B cell (primary cell): ENCODE results near the gene KANK3. TPM values are rescaled to one million over a fixed set of nuclear protein-coding genes. Genes with fewer than 3 reads are reported as not detected.

Experiments
- ATAC-seq: fragments of 200-7000 bp; cut with Tn5 transposase; one replicate; pipeline ENCODE4 v1.10.0; 2021; ENCODE audit warnings: low read depth, mild to moderate bottlenecking, moderate number of reproducible peaks, moderate library complexity
- CTCF ChIA-PET: fragments of 350-600 bp; sonication (Branson Sonifier 250); formaldehyde crosslinking; loops from one replicate; lab custom pipeline; 2021; ENCODE audit warnings: antibody characterized with exemption, inconsistent platforms; lab: Charles Lee
- POLR2A ChIA-PET: fragments of 350-600 bp; sonication (Branson Sonifier 250); formaldehyde crosslinking; loops from one replicate; lab custom pipeline; 2021; ENCODE audit warnings: antibody characterized with exemption; lab: Charles Lee
- DNase-seq: peaks from one replicate; pipeline ENCODE4 v3.0.0; 2013
- H2AFZ ChIP-seq: 2 replicates; pipeline ENCODE4 v1.6.1; 2012; ENCODE audit warnings: mild to moderate bottlenecking, low read depth, low read length; ENCODE audit not compliant: insufficient read depth, poor library complexity, severe bottlenecking
- H3K27ac ChIP-seq, 2 donors: 1 replicate in 1 of 2; 2 replicates in 1 of 2; pipeline ENCODE4 v1.5.1; 2012 to 2013; ENCODE audit warnings: low read length in 2 of 2, mild to moderate bottlenecking in 2 of 2, moderate library complexity in 1 of 2
- H3K27me3 ChIP-seq, 4 experiments: fragments of 200-600 bp in 1 of 4; sonication (generic) in 1 of 4; replicated peaks in 1 of 4; 1 replicate in 2 of 4; 2 replicates in 2 of 4; pipeline versions ENCODE4 v1.6.1 to v1.7.0; 2013 to 2016; ENCODE audit warnings: low read length in 3 of 4, mild to moderate bottlenecking in 2 of 4, mixed read lengths in 1 of 4, moderate library complexity in 1 of 4; ENCODE audit not compliant: insufficient read depth in 4 of 4, control insufficient read depth in 3 of 4; ENCODE audit errors: control extremely low read depth in 1 of 4
- H3K36me3 ChIP-seq, 2 experiments: replicated peaks in 1 of 2; 1 replicate in 1 of 2; 2 replicates in 1 of 2; pipeline versions ENCODE4 v1.6.1 to v1.7.1; 2013; ENCODE audit warnings: low read length in 1 of 2; ENCODE audit not compliant: insufficient read depth in 2 of 2, control insufficient read depth in 1 of 2; ENCODE audit errors: control extremely low read depth in 1 of 2, extremely low read depth in 1 of 2
- H3K4me1 ChIP-seq, 2 donors: fragments of 200-600 bp in 1 of 2; sonication (generic) in 1 of 2; 1 replicate in 1 of 2; 2 replicates in 1 of 2; pipeline versions ENCODE4 v1.5.1 to v1.6.1; 2013 to 2017; ENCODE audit warnings: low read length in 2 of 2; ENCODE audit not compliant: control insufficient read depth in 2 of 2, insufficient read depth in 2 of 2
- H3K4me2 ChIP-seq: replicated peaks from 2 replicates; pipeline ENCODE3; 2012; ENCODE audit warnings: mild to moderate bottlenecking, low read depth, low read length; ENCODE audit not compliant: poor library complexity, severe bottlenecking
- H3K4me3 ChIP-seq, 5 experiments: fragments of 200-600 bp in 1 of 5; sonication (generic) in 1 of 5; 1 replicate in 3 of 5; 2 replicates in 2 of 5; pipeline versions ENCODE4 v1.5.1 to v1.7.0; 2011 to 2016; ENCODE audit warnings: low read length in 4 of 5, mild to moderate bottlenecking in 4 of 5, low read depth in 2 of 5, control low read depth in 1 of 5, moderate library complexity in 1 of 5; ENCODE audit not compliant: insufficient read depth in 1 of 5; ENCODE audit errors: control extremely low read depth in 1 of 5, extremely low read depth in 1 of 5
- H3K79me2 ChIP-seq: fragments of 200-600 bp; sonication (generic); one replicate; pipeline ENCODE4 v1.6.0; 2016; ENCODE audit warnings: low read length; ENCODE audit not compliant: control insufficient read depth, insufficient read depth
- H3K9ac ChIP-seq: fragments of 200-600 bp; sonication (generic); 2 replicates; pipeline ENCODE4 v1.6.1; 2017; ENCODE audit warnings: mild to moderate bottlenecking, low read length, moderate library complexity
- H3K9me3 ChIP-seq, 3 donors: one replicate each; pipeline versions ENCODE4 v1.6.1 to v1.7.1; 2013; ENCODE audit warnings: low read length in 2 of 3; ENCODE audit not compliant: control insufficient read depth in 2 of 3, insufficient read depth in 1 of 3; ENCODE audit errors: control extremely low read depth in 1 of 3
- H4K20me1 ChIP-seq: 2 replicates; pipeline ENCODE4 v1.6.0; 2012; ENCODE audit warnings: mild to moderate bottlenecking, low read length; ENCODE audit not compliant: insufficient read depth, control insufficient read depth, poor library complexity, severe bottlenecking
- H3K27ac Mint-ChIP-seq: one replicate; pipeline ENCODE4 v1.8.0; 2021; ENCODE audit warnings: mixed read lengths
- H3K27me3 Mint-ChIP-seq: one replicate; pipeline ENCODE4 v1.8.0; 2021; ENCODE audit warnings: mixed read lengths
- H3K4me1 Mint-ChIP-seq: one replicate; pipeline ENCODE4 v1.8.0; 2021; ENCODE audit warnings: mixed read lengths
- H3K4me3 Mint-ChIP-seq: one replicate; pipeline ENCODE4 v1.8.0; 2021; ENCODE audit warnings: mixed read lengths
- H3K9me3 Mint-ChIP-seq: one replicate; pipeline ENCODE4 v1.8.0; 2022; ENCODE audit warnings: mixed read lengths; ENCODE audit not compliant: insufficient read depth
- CTCF ChIP-seq: fragments of 200-600 bp; IDR thresholded peaks from one replicate; pipeline ENCODE4 v1.8.0; 2022; ENCODE audit warnings: antibody characterized with exemption, mild to moderate bottlenecking
- EZH2 ChIP-seq: IDR thresholded peaks from 2 replicates; pipeline ENCODE4 v1.6.1; 2012; ENCODE audit warnings: borderline replicate concordance, low read depth, mild to moderate bottlenecking, moderate library complexity, low read length; ENCODE audit not compliant: insufficient read depth, poor library complexity, severe bottlenecking
- WGBS: methylation state at CpG from one replicate; pipeline ENCODE4 v1.1.5; 2013; ENCODE audit warnings: missing lambda C conversion rate; ENCODE audit not compliant: insufficient coverage; 5-methylcytosine and 5-hydroxymethylcytosine counted together
- intact Hi-C: fragments of 100-400 bp; cut with micrococcal nuclease; formaldehyde crosslinking; loops from one replicate; pipeline ENCODE4 v1.10.0; 2022
- polyA plus RNA-seq: library from polyadenylated mRNA; depleted of rRNA; stranded (reverse); fragments of >200 nt; gene quantifications from 2 replicates; pipeline ENCODE4 v1.2.3, GENCODE V29; 2012
- total RNA-seq, 2 donors: library from RNA; stranded (reverse); fragments of 120-200 nt in 1 of 2; gene quantifications; 1 replicate in 1 of 2; 2 replicates in 1 of 2; pipeline versions ENCODE4 v1.2.3 to v1.2.4, GENCODE V29; 2013 to 2022

Gene KANK3
- total and polyA plus RNA-seq, 2 donors (not counting 1 experiment from before 2014, with no cell fraction given) = 0.27 to 0.34 TPM

DNA sequence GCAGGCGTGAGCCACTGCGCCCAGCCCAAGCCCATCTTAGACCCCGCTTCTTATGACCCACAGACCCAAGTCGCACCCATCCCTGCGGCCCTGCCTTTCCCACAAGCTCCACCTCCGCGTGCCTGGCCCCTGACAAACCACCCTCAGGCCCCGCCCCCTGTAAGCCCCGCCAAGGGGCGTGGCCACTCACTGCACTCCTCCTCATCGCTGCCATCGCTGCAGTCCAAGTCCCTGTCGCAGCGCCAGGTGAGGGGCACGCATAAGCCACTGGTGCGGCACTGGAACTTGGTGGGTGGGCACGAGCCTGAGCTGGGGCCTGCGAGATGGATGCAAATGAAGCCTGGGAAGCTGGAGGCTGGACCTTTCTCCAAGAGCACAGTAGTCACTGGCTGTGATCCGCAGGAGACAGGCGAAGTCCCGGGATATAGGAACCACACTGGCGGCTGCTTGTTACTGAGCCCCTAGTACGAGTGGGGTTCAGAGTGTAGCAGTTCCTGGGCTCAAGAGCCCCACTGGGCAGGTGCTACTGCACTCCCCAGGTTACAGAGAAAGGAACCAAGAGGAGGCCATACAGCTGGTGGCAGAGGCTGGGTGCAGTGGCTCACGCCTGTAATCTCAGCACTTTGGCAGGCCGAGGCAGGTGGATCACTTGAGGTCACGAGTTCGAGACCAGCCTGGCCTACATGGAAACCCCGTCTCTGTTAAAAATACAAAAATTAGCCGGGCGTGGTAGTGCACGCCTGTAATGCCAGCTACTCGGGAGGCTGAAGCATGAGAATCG is 38.0 kb downstream of the KANK3 start:
- Histone ChIP-seq H3K9ac (no peak overlapping the region), H3K27ac (no peak overlapping the region), H3K36me3 (peaks cover 0 to 4% of the 10 kb centered on the region in 2 experiments), H3K4me2 (no peak overlapping the region), H3K4me1 (peaks cover 7 to 18% of the 10 kb centered on the region in 2 donors), H4K20me1 (peaks cover 6% of the 10 kb centered on the region), H2AFZ (no peak overlapping the region), H3K79me2 (peaks cover 12% of the 10 kb centered on the region), H3K9me3 (no peaks in the 10 kb centered on the region), H3K27me3 (no peaks in the 10 kb centered on the region), H3K4me3 (no peak overlapping the region)
- CTCF ChIA-PET = no interaction called here
- H3K4me3 Mint-ChIP-seq = no peak overlapping the region
- no peaks in the 10 kb centered on the region for H3K9me3 Mint-ChIP-seq
- DNase-seq (no peak), ATAC-seq (no peak)
- H3K27me3 Mint-ChIP-seq = no peaks in the 10 kb centered on the region
- no peak for TF ChIP-seq EZH2
- no peak for TF ChIP-seq CTCF
- intact Hi-C loops = loop anchor here (10.0 kb wide), 1 partner anchor 1110 kb away; no protein-coding TSS in a partner anchor
- H3K27ac Mint-ChIP-seq = no peak overlapping the region
- WGBS = 91% methylated on average over 33 of the region's 33 CpGs
- H3K4me1 Mint-ChIP-seq = peaks cover 24% of the 10 kb centered on the region
- POLR2A ChIA-PET = no interaction called here

GRCh38 chr19:8302734-8303133 is 40.3 kb downstream of the KANK3 start:
- Mint-ChIP-seq H3K4me3 (no peak overlapping the region), H3K27me3 (no peaks in the 10 kb centered on the region), H3K4me1 (peaks cover 11% of the 10 kb centered on the region), H3K27ac (no peak overlapping the region), H3K9me3 (no peaks in the 10 kb centered on the region)
- ATAC-seq (no peak), DNase-seq (no peak)
- H4K20me1 ChIP-seq = no peaks in the 10 kb centered on the region
- no peak overlapping the region for H3K9ac ChIP-seq
- no peak overlapping the region for H2AFZ ChIP-seq
- no peak overlapping the region for H3K4me3 ChIP-seq
- H3K27me3 ChIP-seq = no peaks in the 10 kb centered on the region
- no peak overlapping the region for H3K27ac ChIP-seq
- intact Hi-C loops = loop anchor here (10.0 kb wide), 1 partner anchor 1108 kb away; no protein-coding TSS in a partner anchor
- TF ChIP-seq CTCF = no peak
- TF ChIP-seq EZH2 = no peak
- H3K4me1 ChIP-seq = peaks cover 6 to 8% of the 10 kb centered on the region in 2 donors
- H3K4me2 ChIP-seq = no peak overlapping the region
- WGBS = 100% methylated on average over 4 of the region's 7 CpGs
- no peaks in the 10 kb centered on the region for H3K9me3 ChIP-seq
- no peaks in the 10 kb centered on the region for H3K36me3 ChIP-seq
- peaks cover 11% of the 10 kb centered on the region for H3K79me2 ChIP-seq
- CTCF ChIA-PET = no interaction called here
- POLR2A ChIA-PET = no interaction called here
